ENCODE data around the gene HS6ST3. TPM values are rescaled to one million over a fixed set of nuclear protein-coding genes. Genes with fewer than 3 reads are reported as not detected.

The HS6ST3 gene
- total RNA-seq, 1 experiment from 2014 or later = 0.11 TPM

DNA sequence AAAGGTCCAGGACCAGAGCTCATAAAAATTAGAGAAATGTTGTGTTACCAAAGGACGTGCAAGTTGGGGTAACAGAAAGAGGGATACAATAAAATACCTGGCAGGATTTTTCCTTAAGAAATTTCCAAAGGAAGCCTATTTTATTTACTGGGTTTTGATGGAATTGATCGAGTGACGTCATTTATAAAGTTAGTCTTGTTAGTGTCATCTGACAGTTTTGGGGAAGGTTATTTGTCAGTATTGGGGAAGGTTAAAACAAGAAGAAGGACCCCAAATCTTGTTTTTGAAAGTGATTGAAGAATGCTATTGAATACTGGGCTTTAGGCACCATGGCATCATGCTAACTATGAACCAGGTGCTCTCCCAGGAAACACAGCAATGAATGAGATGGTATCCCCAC is 287.9 kb downstream of the HS6ST3 start:
- Histone ChIP-seq H3F3A (ENCODE audit: low read length, unreplicated experiment) (no peaks in the 10 kb centered on the region), H4K20me1 (ENCODE audit: low read length) (no peaks in the 10 kb centered on the region), H3K4me3 (ENCODE audit: low read length) (no peak overlapping the region), H3K9me3 (ENCODE audit: low read length) (no peaks in the 10 kb centered on the region), H3K79me2 (ENCODE audit: low read length) (no peaks in the 10 kb centered on the region), H3K9me2 (replicated peaks; ENCODE audit: low read length) (no peaks in the 10 kb centered on the region), H3K4me2 (ENCODE audit: low read length) (no peak overlapping the region), H3K4me1 (ENCODE audit: insufficient read depth, low read length) (no peaks in the 10 kb centered on the region), H3K9ac (ENCODE audit: low read length) (no peak overlapping the region), H3K27me3 (ENCODE audit: low read length) (no peaks in the 10 kb centered on the region), H2AFZ (ENCODE audit: low read length) (no peak overlapping the region), H3K36me3 (ENCODE audit: low read depth, low read length) (no peaks in the 10 kb centered on the region), H3K27ac (ENCODE audit: low read length) (no peak overlapping the region)
- BruUV-seq (replicated peaks) = no TSS peak
- no peak for TF ChIP-seq EZH2 (IDR thresholded peaks at IDR 0.05; ENCODE audit: low read length, unreplicated experiment)
- TF ChIP-seq, protein P1, sequence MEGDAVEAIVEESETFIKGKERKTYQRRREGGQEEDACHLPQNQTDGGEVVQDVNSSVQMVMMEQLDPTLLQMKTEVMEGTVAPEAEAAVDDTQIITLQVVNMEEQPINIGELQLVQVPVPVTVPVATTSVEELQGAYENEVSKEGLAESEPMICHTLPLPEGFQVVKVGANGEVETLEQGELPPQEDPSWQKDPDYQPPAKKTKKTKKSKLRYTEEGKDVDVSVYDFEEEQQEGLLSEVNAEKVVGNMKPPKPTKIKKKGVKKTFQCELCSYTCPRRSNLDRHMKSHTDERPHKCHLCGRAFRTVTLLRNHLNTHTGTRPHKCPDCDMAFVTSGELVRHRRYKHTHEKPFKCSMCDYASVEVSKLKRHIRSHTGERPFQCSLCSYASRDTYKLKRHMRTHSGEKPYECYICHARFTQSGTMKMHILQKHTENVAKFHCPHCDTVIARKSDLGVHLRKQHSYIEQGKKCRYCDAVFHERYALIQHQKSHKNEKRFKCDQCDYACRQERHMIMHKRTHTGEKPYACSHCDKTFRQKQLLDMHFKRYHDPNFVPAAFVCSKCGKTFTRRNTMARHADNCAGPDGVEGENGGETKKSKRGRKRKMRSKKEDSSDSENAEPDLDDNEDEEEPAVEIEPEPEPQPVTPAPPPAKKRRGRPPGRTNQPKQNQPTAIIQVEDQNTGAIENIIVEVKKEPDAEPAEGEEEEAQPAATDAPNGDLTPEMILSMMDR (conservative IDR thresholded peaks at IDR 0.05; ENCODE audit: low read depth, low read length) = no peak
- TF ChIP-seq EZH2phosphoT487 (IDR thresholded peaks at IDR 0.05; ENCODE audit: borderline replicate concordance, low read length) = no peak
- intact Hi-C loops (cut with micrococcal nuclease) = no loop called here
- POLR2A ChIA-PET (ENCODE audit: unreplicated experiment) = no interaction called here
- ATAC-seq (no peak), DNase-seq (no peak)
- CTCF ChIA-PET = no interaction called here

DNA sequence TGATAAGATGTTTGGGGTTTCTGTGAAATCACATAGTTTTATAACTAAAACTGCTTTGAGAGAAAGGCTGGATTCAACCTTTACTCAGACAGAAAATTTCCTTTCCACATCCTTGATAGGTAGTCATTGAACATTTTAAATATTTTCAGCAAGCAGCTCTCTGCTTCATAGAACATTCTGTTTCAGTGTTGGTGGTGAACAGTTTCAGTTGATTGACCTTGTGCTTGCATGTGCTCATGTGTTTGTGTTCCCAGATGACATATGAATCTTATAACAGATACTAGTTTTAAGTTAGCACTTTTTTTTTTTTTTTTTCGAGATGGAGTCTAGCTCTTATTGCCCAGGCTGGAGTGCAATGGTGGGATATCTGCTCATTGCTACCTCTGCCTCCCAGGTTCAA is 290.1 kb downstream of the HS6ST3 start:
- no peaks in the 10 kb centered on the region for H3K9me2 ChIP-seq (replicated peaks; ENCODE audit: low read length)
- H3K4me1 ChIP-seq (ENCODE audit: insufficient read depth, low read length) = no peaks in the 10 kb centered on the region
- CTCF ChIA-PET = no interaction called here
- no peaks in the 10 kb centered on the region for H4K20me1 ChIP-seq (ENCODE audit: low read length)
- no peaks in the 10 kb centered on the region for H3K79me2 ChIP-seq (ENCODE audit: low read length)
- no peaks in the 10 kb centered on the region for H3K27me3 ChIP-seq (ENCODE audit: low read length)
- POLR2A ChIA-PET (ENCODE audit: unreplicated experiment) = no interaction called here
- ATAC-seq = no peak
- no peak overlapping the region for H3K4me2 ChIP-seq (ENCODE audit: low read length)
- H3K36me3 ChIP-seq (ENCODE audit: low read depth, low read length) = no peaks in the 10 kb centered on the region
- H3K9ac ChIP-seq (ENCODE audit: low read length) = no peak overlapping the region
- TF ChIP-seq, protein P1 (conservative IDR thresholded peaks at IDR 0.05; ENCODE audit: low read depth, low read length) = no peak
- no peak for TF ChIP-seq EZH2phosphoT487 (IDR thresholded peaks at IDR 0.05; ENCODE audit: borderline replicate concordance, low read length)
- TF ChIP-seq EZH2 (IDR thresholded peaks at IDR 0.05; ENCODE audit: low read length, unreplicated experiment) = no peak
- no TSS peak for BruUV-seq (replicated peaks)
- H3K4me3 ChIP-seq (ENCODE audit: low read length) = no peak overlapping the region
- H3K9me3 ChIP-seq (ENCODE audit: low read length) = no peaks in the 10 kb centered on the region
- H3K27ac ChIP-seq (ENCODE audit: low read length) = no peak overlapping the region
- DNase-seq = no peak
- no peak overlapping the region for H2AFZ ChIP-seq (ENCODE audit: low read length)
- intact Hi-C loops (cut with micrococcal nuclease) = no loop called here
- no peaks in the 10 kb centered on the region for H3F3A ChIP-seq (ENCODE audit: low read length, unreplicated experiment)

DNA sequence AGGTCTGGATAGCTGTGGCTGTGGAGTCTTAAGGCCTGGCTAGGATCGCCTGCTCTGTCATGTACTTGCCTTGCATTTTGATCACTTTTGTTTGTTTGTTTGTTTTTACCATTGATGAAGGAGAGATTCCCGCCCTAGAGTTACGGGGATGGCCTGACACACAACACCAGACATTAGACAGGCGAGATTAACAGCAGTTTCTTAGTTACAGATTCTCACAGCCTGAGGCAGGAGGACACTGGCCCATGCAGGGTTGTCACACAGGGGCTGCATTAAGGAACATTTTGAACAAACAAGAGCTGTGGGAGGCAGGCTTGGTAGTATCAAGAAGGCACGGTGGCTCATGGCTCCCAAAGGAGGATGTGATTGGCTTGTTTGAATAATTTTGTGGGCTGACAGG is 291.8 kb downstream of the HS6ST3 start:
- TF ChIP-seq EZH2phosphoT487 (IDR thresholded peaks at IDR 0.05; ENCODE audit: borderline replicate concordance, low read length) = no peak
- TF ChIP-seq, protein P1 (conservative IDR thresholded peaks at IDR 0.05; ENCODE audit: low read depth, low read length) = no peak
- Histone ChIP-seq H3K4me2 (ENCODE audit: low read length) (no peak overlapping the region), H3K9me2 (replicated peaks; ENCODE audit: low read length) (no peaks in the 10 kb centered on the region), H3K4me3 (ENCODE audit: low read length) (no peak overlapping the region), H3K36me3 (ENCODE audit: low read depth, low read length) (no peaks in the 10 kb centered on the region), H4K20me1 (ENCODE audit: low read length) (no peaks in the 10 kb centered on the region), H3K79me2 (ENCODE audit: low read length) (no peaks in the 10 kb centered on the region), H3K27me3 (ENCODE audit: low read length) (no peaks in the 10 kb centered on the region), H3K9me3 (ENCODE audit: low read length) (no peaks in the 10 kb centered on the region), H3K9ac (ENCODE audit: low read length) (no peak overlapping the region), H3K4me1 (ENCODE audit: insufficient read depth, low read length) (no peaks in the 10 kb centered on the region; the same call in 1 of the 2 replicates), H3K27ac (ENCODE audit: low read length) (no peak overlapping the region), H3F3A (ENCODE audit: low read length, unreplicated experiment) (no peaks in the 10 kb centered on the region), H2AFZ (ENCODE audit: low read length) (no peak overlapping the region)
- intact Hi-C loops (cut with micrococcal nuclease) = no loop called here
- no TSS peak for BruUV-seq (replicated peaks)
- CTCF ChIA-PET = no interaction called here
- DNase-seq (no peak), ATAC-seq (no peak)
- POLR2A ChIA-PET (ENCODE audit: unreplicated experiment) = no interaction called here

Measured in PC-3 (cell line).